Measurements from ENCODE around the gene TKT.

DNA sequence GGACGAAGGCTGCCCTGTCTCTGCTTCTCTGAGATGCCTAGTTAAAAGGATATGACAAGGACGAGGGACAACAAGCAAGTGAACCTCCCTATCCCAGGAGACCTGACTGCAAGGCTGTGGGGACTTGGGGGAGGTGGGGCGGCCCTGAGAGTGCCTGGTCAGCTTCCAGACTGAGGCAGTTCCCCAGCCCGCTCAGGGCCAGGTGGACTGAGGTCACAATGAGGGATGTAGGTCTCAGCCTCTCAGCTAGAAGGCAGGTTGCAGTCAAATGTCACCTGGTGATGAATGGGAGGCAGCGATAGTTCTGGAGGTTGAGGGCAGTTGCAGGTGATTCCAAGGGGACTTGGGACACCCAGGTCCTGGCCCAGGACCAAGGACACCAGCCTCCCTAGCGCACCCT is 30.6 kb downstream of the TKT start:
- TF ChIP-seq POLR2A (IDR thresholded peaks at IDR 0.05) (no peak), CTCF (IDR thresholded peaks at IDR 0.05) (no peak), EP300 (IDR thresholded peaks at IDR 0.05; ENCODE audit: low read depth) (no peak)

All from transverse colon (tissue), 3 donors.